ENCODE data around the gene RABGEF1. TPM values are rescaled to one million over a fixed set of nuclear protein-coding genes. Genes with fewer than 3 reads are reported as not detected.

Gene RABGEF1
- total RNA-seq, 1 experiment from 2014 or later = 27.3 TPM

- ChIA-PET POLR2A (no interaction called here), CTCF (no interaction called here)
- ATAC-seq (no peak), DNase-seq (ENCODE audit: low read depth, low spot score) (no peak)
- Histone ChIP-seq H3K4me3 (ENCODE audit: low read depth in 2 of 2, low read length in 2 of 2) (no peak overlapping the region), H3K27ac (ENCODE audit: low read length) (no peak overlapping the region), H3K27me3 (ENCODE audit: control insufficient read depth, insufficient read depth, low read length) (no peaks in the 10 kb centered on the region), H3K36me3 (ENCODE audit: control insufficient read depth, insufficient read depth, low read length) (no peaks in the 10 kb centered on the region; the same call in 1 of the 2 replicates), H3K9me3 (ENCODE audit: control insufficient read depth, insufficient read depth, low read depth, low read length) (no peaks in the 10 kb centered on the region), H3K4me1 (ENCODE audit: control insufficient read depth, insufficient read depth, low read length) (peaks cover 4% of the 10 kb centered on the region; the same call in 1 of the 2 replicates)
- TF ChIP-seq TCF7L2 (IDR thresholded peaks at IDR 0.05; ENCODE audit: low read depth, low read length) = no peak
- no peak for TF ChIP-seq SIN3A (IDR thresholded peaks at IDR 0.05; ENCODE audit: borderline replicate concordance, insufficient read depth, low read depth, low read length)
- no peak for TF ChIP-seq CTCF (IDR thresholded peaks at IDR 0.05)
- TF ChIP-seq, protein P1, sequence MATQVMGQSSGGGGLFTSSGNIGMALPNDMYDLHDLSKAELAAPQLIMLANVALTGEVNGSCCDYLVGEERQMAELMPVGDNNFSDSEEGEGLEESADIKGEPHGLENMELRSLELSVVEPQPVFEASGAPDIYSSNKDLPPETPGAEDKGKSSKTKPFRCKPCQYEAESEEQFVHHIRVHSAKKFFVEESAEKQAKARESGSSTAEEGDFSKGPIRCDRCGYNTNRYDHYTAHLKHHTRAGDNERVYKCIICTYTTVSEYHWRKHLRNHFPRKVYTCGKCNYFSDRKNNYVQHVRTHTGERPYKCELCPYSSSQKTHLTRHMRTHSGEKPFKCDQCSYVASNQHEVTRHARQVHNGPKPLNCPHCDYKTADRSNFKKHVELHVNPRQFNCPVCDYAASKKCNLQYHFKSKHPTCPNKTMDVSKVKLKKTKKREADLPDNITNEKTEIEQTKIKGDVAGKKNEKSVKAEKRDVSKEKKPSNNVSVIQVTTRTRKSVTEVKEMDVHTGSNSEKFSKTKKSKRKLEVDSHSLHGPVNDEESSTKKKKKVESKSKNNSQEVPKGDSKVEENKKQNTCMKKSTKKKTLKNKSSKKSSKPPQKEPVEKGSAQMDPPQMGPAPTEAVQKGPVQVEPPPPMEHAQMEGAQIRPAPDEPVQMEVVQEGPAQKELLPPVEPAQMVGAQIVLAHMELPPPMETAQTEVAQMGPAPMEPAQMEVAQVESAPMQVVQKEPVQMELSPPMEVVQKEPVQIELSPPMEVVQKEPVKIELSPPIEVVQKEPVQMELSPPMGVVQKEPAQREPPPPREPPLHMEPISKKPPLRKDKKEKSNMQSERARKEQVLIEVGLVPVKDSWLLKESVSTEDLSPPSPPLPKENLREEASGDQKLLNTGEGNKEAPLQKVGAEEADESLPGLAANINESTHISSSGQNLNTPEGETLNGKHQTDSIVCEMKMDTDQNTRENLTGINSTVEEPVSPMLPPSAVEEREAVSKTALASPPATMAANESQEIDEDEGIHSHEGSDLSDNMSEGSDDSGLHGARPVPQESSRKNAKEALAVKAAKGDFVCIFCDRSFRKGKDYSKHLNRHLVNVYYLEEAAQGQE (IDR thresholded peaks at IDR 0.05; ENCODE audit: insufficient read depth in 1 of 2, low read depth in 2 of 2, low read length in 1 of 2) = no peak
- no TSS peak for BruUV-seq (replicated peaks)
- in situ Hi-C loops (cut with HindIII; ENCODE audit: low pct_unique_long_range_greater_than_20kb, low sequenced_read_pairs) = no loop called here
- intact Hi-C loops (cut with micrococcal nuclease; ENCODE audit: unreplicated experiment) = no loop called here
Measured at GRCh38 chr7:66757939-66758338, 17.4 kb downstream of the RABGEF1 start.

GRCh38 chr7:66758950-66759628, 18.6 kb downstream of the RABGEF1 start:
- CTCF ChIA-PET = no interaction called here
- no peak for ATAC-seq
- in situ Hi-C loops (cut with HindIII; ENCODE audit: low pct_unique_long_range_greater_than_20kb, low sequenced_read_pairs) = no loop called here

More at GRCh38 chr7:66758950-66759628, 18.6 kb downstream of the RABGEF1 start:
- no TSS peak for BruUV-seq (replicated peaks)
- Histone ChIP-seq H3K36me3 (ENCODE audit: control insufficient read depth, insufficient read depth, low read length) (no peaks in the 10 kb centered on the region; the same call in 1 of the 2 replicates), H3K9me3 (ENCODE audit: control insufficient read depth, insufficient read depth, low read depth, low read length) (no peaks in the 10 kb centered on the region; the same call in 1 of the 2 replicates), H3K4me1 (ENCODE audit: control insufficient read depth, insufficient read depth, low read length) (peaks cover 4% of the 10 kb centered on the region; the same call in 1 of the 2 replicates), H3K27ac (ENCODE audit: low read length) (no peak overlapping the region), H3K4me3 (ENCODE audit: low read depth in 2 of 2, low read length in 2 of 2) (no peak overlapping the region), H3K27me3 (ENCODE audit: control insufficient read depth, insufficient read depth, low read length) (no peaks in the 10 kb centered on the region)
- DNase-seq (ENCODE audit: low read depth, low spot score) = no peak
- POLR2A ChIA-PET = no interaction called here
- intact Hi-C loops (cut with micrococcal nuclease; ENCODE audit: unreplicated experiment) = no loop called here
- TF ChIP-seq, protein P1 (IDR thresholded peaks at IDR 0.05; ENCODE audit: insufficient read depth in 1 of 2, low read depth in 2 of 2, low read length in 1 of 2) = no peak
- TF ChIP-seq TCF7L2 (IDR thresholded peaks at IDR 0.05; ENCODE audit: low read depth, low read length) = no peak
- no peak for TF ChIP-seq SIN3A (IDR thresholded peaks at IDR 0.05; ENCODE audit: borderline replicate concordance, insufficient read depth, low read depth, low read length)
- TF ChIP-seq POLR2AphosphoS5 (IDR thresholded peaks at IDR 0.05; ENCODE audit: low read depth, low read length) = no peak
- no peak for TF ChIP-seq CTCF (IDR thresholded peaks at IDR 0.05)

All from Panc1 (cell line).